Adrenal gland (tissue), 12 donors: Measurements from ENCODE around the gene CACNA1E. TPM values are rescaled to one million over a fixed set of nuclear protein-coding genes. Genes with fewer than 3 reads are reported as not detected.

Experiments used
- DNase-seq, 7 donors: peaks; one replicate each; pipeline ENCODE4 v3.0.0-alpha.2; 2019 to 2020
- H3K27ac ChIP-seq, 5 donors: fragments of 200-600 bp; sonication (generic) in 4 of 5; 1 replicate in 3 of 5; 2 replicates in 2 of 5; pipeline versions ENCODE4 v1.5.1 to v1.8.0; 2016 to 2020; ENCODE audit warnings: mild to moderate bottlenecking in 1 of 5
- H3K27me3 ChIP-seq: fragments of 200-600 bp; 2 replicates; pipeline ENCODE4 v1.8.0; 2021
- H3K36me3 ChIP-seq, 2 donors: fragments of 200-600 bp; replicated peaks in 1 of 2; 1 replicate in 1 of 2; 2 replicates in 1 of 2; pipeline versions ENCODE4 v1.5.1 to v1.8.0; 2018 to 2022
- H3K4me1 ChIP-seq, 2 donors: fragments of 200-600 bp; replicated peaks in 1 of 2; 1 replicate in 1 of 2; 2 replicates in 1 of 2; pipeline versions ENCODE4 v1.5.1 to v1.8.0; 2018 to 2021
- H3K4me3 ChIP-seq, 4 donors: fragments of 200-600 bp; sonication (generic) in 3 of 4; one replicate each; pipeline ENCODE4 v1.5.1; 2016 to 2018
- H3K9me3 ChIP-seq, 3 donors: fragments of 200-600 bp; sonication (generic) in 1 of 3; replicated peaks in 1 of 3; 1 replicate in 2 of 3; 2 replicates in 1 of 3; pipeline versions ENCODE4 v1.5.1 to v1.8.0; 2016 to 2021
- CTCF ChIP-seq, 6 experiments: fragments of 450-650 bp in 4 of 6; fragments of 200-600 bp in 2 of 6; sonication (generic) in 1 of 6; IDR thresholded peaks; 1 replicate in 5 of 6; 2 replicates in 1 of 6; pipeline versions ENCODE4 v1.5.1 to v1.8.0; 2016 to 2021; ENCODE audit warnings: antibody characterized with exemption in 6 of 6, mild to moderate bottlenecking in 2 of 6, moderate library complexity in 1 of 6
- POLR2A ChIP-seq, 2 donors: fragments of 450-650 bp; IDR thresholded peaks; one replicate each; pipeline ENCODE4 v1.6.1; 2017; ENCODE audit warnings: antibody characterized with exemption in 2 of 2, mild to moderate bottlenecking in 2 of 2, moderate library complexity in 1 of 2
- WGBS, 4 donors: extraction: QIAGEN DNeasy Blood & Tissue Kit in 2 of 4; methylation state at CpG; one replicate each; pipeline versions ENCODE4 v1.1.5 to v1.1.7; 2013 to 2017; 5-methylcytosine and 5-hydroxymethylcytosine counted together
- intact Hi-C, 2 donors: fragments of 100-400 bp; cut with DNase I; formaldehyde crosslinking; loops; one replicate each; pipeline versions ENCODE4 v1.14.1 to v1.15.0; 2022 to 2023
- polyA plus RNA-seq, 3 donors: library from polyadenylated mRNA; stranded (reverse); fragments of 200-250 nt in 2 of 3; fragments of 350-450 nt in 1 of 3; fragmentation: Illumina TruSeq in 1 of 3; extraction: RNeasy Lipid Tissue Mini Kit (QIAGEN cat#74804) in 1 of 3; gene quantifications; one replicate each; pipeline ENCODE4 v1.2.3, GENCODE V29; 2013 to 2014
- total RNA-seq, 9 donors: library from RNA; depleted of rRNA in 4 of 9; stranded (reverse); fragments of >200 nt in 4 of 9; fragments of 120-200 nt in 1 of 9; fragmentation: NEBNext Ultra II Directional in 1 of 9; extraction: Animal tissue kit (Norgen Biotek cat#: 25700) in 1 of 9; gene quantifications; one replicate each; pipeline versions ENCODE4 v1.1.0 to v1.2.4, GENCODE V29; 2013 to 2023
- donor health status: healthy with polysubstance abuse.
- donor health status: Bipolar disorder and iron deficiency.
- donor health status: DM: yes; HTN: yes; CAD: no.
- donor health status: DM: no; HTN: no; CAD: no.
- donor health status: DM: no; HTN: no; CAD: no.
- donor health status: DM: yes; HTN: yes; CAD: no.

CACNA1E gene
- total and polyA plus RNA-seq, 12 donors = 0.08 to 3.2 (median 1.3) TPM; not detected in 3

GRCh38 chr1:181548497-181548896 lies 65.2 kb downstream of the CACNA1E start:
- no peak overlapping the region for H3K27ac ChIP-seq
- no peak for DNase-seq
- H3K36me3 ChIP-seq = no peaks in the 10 kb centered on the region
- peaks cover 5% of the 10 kb centered on the region for H3K27me3 ChIP-seq
- 71 to 86% (median 74%) methylated on average over 2 of the region's 2 CpGs for WGBS, 4 donors
- TF ChIP-seq CTCF (IDR thresholded peaks at IDR 0.05) (no peak), POLR2A (IDR thresholded peaks at IDR 0.05) (no peak)
- no peaks in the 10 kb centered on the region for H3K9me3 ChIP-seq
- no peaks in the 10 kb centered on the region for H3K4me1 ChIP-seq
- intact Hi-C loops = no loop called here
- no peak overlapping the region for H3K4me3 ChIP-seq

GRCh38 chr1:181551249-181551648 lies 67.9 kb downstream of the CACNA1E start:
- no peak overlapping the region for H3K4me3 ChIP-seq
- no peak for TF ChIP-seq CTCF (IDR thresholded peaks at IDR 0.05)
- TF ChIP-seq POLR2A (IDR thresholded peaks at IDR 0.05) = no peak
- no peak overlapping the region for H3K27ac ChIP-seq
- intact Hi-C loops = no loop called here
- 61 to 75% (median 65%) methylated on average over 5 to 6 of the region's 6 CpGs for WGBS, 4 donors
- DNase-seq = no peak
- no peaks in the 10 kb centered on the region for H3K27me3 ChIP-seq
- H3K9me3 ChIP-seq = no peaks in the 10 kb centered on the region
- no peaks in the 10 kb centered on the region for H3K4me1 ChIP-seq
- no peaks in the 10 kb centered on the region for H3K36me3 ChIP-seq

- no peak for DNase-seq
- no peaks in the 10 kb centered on the region for H3K27me3 ChIP-seq
- TF ChIP-seq CTCF (IDR thresholded peaks at IDR 0.05) (no peak), POLR2A (IDR thresholded peaks at IDR 0.05) (no peak)
- H3K4me3 ChIP-seq = no peak overlapping the region
- intact Hi-C loops = no loop called here
- H3K4me1 ChIP-seq = no peaks in the 10 kb centered on the region
- H3K9me3 ChIP-seq = no peaks in the 10 kb centered on the region
- no peaks in the 10 kb centered on the region for H3K36me3 ChIP-seq
- no peak overlapping the region for H3K27ac ChIP-seq
- whole genome bisulfite sequencing, 4 donors = 74 to 80% (median 79%) methylated on average over 3 of the region's 3 CpGs
Observed at GRCh38 chr1:181551754-181552153, 68.4 kb downstream of the CACNA1E start.

GRCh38 chr1:181554465-181554864 lies 71.1 kb downstream of the CACNA1E start:
- H3K4me3 ChIP-seq = no peak overlapping the region
- intact Hi-C loops = no loop called here
- no peaks in the 10 kb centered on the region for H3K9me3 ChIP-seq
- H3K4me1 ChIP-seq = no peaks in the 10 kb centered on the region
- no peaks in the 10 kb centered on the region for H3K27me3 ChIP-seq
- no peak overlapping the region for H3K27ac ChIP-seq
- DNase-seq = no peak
- H3K36me3 ChIP-seq = no peaks in the 10 kb centered on the region
- 62 to 67% (median 63%) methylated on average over 3 to 4 of the region's 4 CpGs for WGBS, 4 donors
- TF ChIP-seq POLR2A (IDR thresholded peaks at IDR 0.05) (no peak), CTCF (IDR thresholded peaks at IDR 0.05) (no peak)
